ENCODE results near the gene UBE2D2. TPM values are rescaled to one million over a fixed set of nuclear protein-coding genes. Genes with fewer than 3 reads are reported as not detected.
"Not testable (repeated sequence)": the region's sequence is repeated elsewhere in the genome, so short reads cannot be mapped to it uniquely, and the experiment has no call there.

UBE2D2 gene
- total RNA-seq, 1 donor from 2014 or later = 97.0 TPM

DNA sequence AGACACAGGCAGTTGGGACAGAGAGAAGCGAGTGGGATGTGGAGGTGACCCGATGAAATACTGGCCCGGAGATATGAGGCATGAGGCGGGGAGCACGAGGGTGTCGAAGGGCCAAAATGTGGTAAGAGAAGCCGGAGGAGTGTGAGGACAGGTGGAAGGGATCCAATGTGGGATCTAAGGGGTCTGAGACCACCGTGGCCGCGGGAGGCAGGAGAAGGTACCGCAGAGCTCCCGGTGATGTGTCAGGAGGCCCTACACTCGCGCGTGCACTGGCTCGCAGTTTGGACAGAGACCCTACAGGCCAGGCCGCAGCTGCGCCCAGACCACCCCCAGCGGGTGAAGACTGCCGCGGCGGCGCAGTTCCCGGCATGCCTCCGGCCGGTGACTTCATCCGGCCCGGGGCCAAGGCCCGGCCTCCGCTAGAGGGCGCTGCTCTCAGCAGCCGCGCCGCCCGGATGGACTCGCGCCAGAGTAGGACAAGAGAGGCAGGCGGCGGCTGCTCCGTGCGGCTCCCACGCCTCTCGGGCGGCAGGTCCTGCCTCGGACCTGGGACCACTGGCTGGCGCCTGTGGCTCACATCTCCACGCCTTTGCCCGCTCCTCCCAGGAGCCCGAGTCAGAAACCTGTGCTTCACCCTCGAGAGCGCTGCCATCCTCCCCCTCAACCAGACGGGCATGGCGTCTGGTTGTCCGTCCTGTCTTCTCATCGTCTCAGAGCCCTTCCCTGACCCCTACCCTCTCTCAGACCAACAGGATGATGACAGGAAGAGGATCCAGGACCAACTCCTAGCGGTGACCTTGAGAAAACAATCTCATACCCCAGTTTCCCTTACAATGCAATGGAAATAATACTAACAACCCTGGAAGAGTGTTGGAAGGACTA lies 43.2 kb upstream of the UBE2D2 start:
- H3K27ac ChIP-seq = peak overlapping the region; percentile 91
- no peaks in the 10 kb centered on the region for H3K27me3 ChIP-seq (ENCODE audit: low read depth)
- H3K4me1 ChIP-seq = peaks cover 14% of the 10 kb centered on the region
- ATAC-seq (peak; percentile 95 to 97), DNase-seq (peak; percentile 95)
- TF ChIP-seq, protein P1, sequence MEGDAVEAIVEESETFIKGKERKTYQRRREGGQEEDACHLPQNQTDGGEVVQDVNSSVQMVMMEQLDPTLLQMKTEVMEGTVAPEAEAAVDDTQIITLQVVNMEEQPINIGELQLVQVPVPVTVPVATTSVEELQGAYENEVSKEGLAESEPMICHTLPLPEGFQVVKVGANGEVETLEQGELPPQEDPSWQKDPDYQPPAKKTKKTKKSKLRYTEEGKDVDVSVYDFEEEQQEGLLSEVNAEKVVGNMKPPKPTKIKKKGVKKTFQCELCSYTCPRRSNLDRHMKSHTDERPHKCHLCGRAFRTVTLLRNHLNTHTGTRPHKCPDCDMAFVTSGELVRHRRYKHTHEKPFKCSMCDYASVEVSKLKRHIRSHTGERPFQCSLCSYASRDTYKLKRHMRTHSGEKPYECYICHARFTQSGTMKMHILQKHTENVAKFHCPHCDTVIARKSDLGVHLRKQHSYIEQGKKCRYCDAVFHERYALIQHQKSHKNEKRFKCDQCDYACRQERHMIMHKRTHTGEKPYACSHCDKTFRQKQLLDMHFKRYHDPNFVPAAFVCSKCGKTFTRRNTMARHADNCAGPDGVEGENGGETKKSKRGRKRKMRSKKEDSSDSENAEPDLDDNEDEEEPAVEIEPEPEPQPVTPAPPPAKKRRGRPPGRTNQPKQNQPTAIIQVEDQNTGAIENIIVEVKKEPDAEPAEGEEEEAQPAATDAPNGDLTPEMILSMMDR (IDR thresholded peaks at IDR 0.05) = peak; percentile 99
- no peaks in the 10 kb centered on the region for H3K9me3 ChIP-seq
- peak overlapping the region; percentile 66 for H3K4me3 ChIP-seq
- intact Hi-C loops (cut with DNase I) = loop anchor here (10.0 kb wide), 1 partner anchor 93 kb away; no protein-coding TSS in a partner anchor
- H3K36me3 ChIP-seq = no peaks in the 10 kb centered on the region

DNA sequence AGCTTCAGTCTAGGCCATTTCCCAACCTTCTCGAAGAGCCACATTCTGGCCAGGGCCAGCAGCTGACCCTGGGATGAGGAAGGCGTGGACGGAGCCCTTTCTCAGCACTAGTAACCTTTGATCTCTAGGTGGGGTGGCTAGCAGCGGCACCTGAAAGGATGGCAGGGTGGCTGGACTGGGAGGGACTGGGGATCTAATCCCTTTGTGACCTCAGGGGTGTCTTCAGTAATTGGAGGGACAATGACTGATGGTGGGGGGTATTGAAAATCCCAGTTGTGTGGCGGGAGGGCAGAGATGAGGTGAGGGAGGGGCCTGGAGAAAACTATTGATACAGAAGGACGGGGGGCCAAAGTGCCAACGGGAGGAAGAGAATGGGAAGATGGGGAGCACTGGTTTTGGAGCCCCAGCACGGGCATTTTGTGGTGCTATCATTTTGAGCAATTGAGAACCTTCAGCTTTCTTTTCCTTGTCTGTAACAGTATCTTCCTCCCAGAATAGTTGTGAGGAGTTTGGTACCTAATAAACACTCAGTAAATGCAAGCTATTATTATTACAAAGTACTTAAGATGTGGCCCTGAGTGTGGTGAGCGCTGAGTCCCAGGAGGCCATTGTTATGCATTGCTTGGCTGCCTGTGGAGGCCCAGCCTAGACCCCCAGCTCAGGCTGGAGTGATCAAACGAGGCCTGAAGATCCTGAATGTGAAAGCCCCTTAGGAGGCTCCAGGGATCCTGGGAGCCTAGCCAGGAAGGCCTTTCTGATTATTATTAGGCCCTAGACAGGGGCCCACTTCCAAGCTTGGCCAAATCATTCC lies 37.3 kb upstream of the UBE2D2 start:
- ATAC-seq (peak in 1 of 2 donors; percentile 19), DNase-seq (no peak)
- no peaks in the 10 kb centered on the region for H3K9me3 ChIP-seq
- no peaks in the 10 kb centered on the region for H3K36me3 ChIP-seq
- TF ChIP-seq, protein P1 (IDR thresholded peaks at IDR 0.05) = no peak
- intact Hi-C loops (cut with DNase I) = no loop called here
- no peaks in the 10 kb centered on the region for H3K27me3 ChIP-seq (ENCODE audit: low read depth)
- H3K27ac ChIP-seq = no peak overlapping the region
- H3K4me1 ChIP-seq = no peaks in the 10 kb centered on the region
- no peak overlapping the region for H3K4me3 ChIP-seq

DNA sequence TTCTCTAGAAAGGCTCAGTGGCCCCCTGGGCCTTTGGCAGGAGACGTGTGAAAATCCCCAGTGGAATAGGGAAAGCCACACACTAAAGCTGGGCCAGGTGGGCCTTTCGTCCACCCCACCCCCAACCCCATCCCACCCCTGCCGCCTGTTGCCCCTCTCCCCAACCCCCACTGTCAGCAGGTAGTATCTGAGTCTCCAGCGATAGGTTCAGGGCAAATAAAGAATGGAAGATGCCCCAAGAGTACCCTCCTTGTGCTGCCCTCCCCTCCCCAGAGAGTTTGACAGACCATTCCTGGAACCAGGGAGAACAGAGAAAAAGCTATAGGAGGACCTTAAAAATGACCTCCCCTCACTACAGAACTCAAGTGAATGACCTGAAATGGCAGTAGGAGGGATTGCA lies 36.7 kb upstream of the UBE2D2 start:
- DNase-seq (no peak), ATAC-seq (no peak)
- H3K4me1 ChIP-seq = no peaks in the 10 kb centered on the region
- no peaks in the 10 kb centered on the region for H3K27me3 ChIP-seq (ENCODE audit: low read depth)
- no peak overlapping the region for H3K27ac ChIP-seq
- H3K9me3 ChIP-seq = no peaks in the 10 kb centered on the region
- H3K36me3 ChIP-seq = no peaks in the 10 kb centered on the region
- intact Hi-C loops (cut with DNase I) = no loop called here
- TF ChIP-seq, protein P1 (IDR thresholded peaks at IDR 0.05) = no peak
- H3K4me3 ChIP-seq = no peak overlapping the region

- DNase-seq = no peak
- Histone ChIP-seq H3K36me3 (no peaks in the 10 kb centered on the region), H3K9me3 (no peaks in the 10 kb centered on the region), H3K27ac (no peak overlapping the region), H3K4me3 (no peak overlapping the region), H3K4me1 (no peaks in the 10 kb centered on the region), H3K27me3 (ENCODE audit: low read depth) (no peaks in the 10 kb centered on the region)
- TF ChIP-seq, protein P1 (IDR thresholded peaks at IDR 0.05) = no peak
- ATAC-seq = no peak
- intact Hi-C loops (cut with DNase I) = no loop called here
These were observed 36.1 kb upstream of the UBE2D2 start for GRCh38 chr5:139524940-139525585.

GRCh38 chr5:139525586-139526308 lies 35.4 kb upstream of the UBE2D2 start:
- H3K27me3 ChIP-seq (ENCODE audit: low read depth); H3K9me3 ChIP-seq; DNase-seq; H3K4me3 ChIP-seq; ATAC-seq; H3K36me3 ChIP-seq; H3K27ac ChIP-seq; intact Hi-C loops (cut with DNase I); H3K4me1 ChIP-seq: not testable (repeated sequence)

GRCh38 chr5:139526309-139527089 lies 34.6 kb upstream of the UBE2D2 start:
- H3K4me1 ChIP-seq; H3K36me3 ChIP-seq; H3K27me3 ChIP-seq (ENCODE audit: low read depth); H3K9me3 ChIP-seq; H3K27ac ChIP-seq; DNase-seq; ATAC-seq; H3K4me3 ChIP-seq; intact Hi-C loops (cut with DNase I): not testable (repeated sequence)

DNA sequence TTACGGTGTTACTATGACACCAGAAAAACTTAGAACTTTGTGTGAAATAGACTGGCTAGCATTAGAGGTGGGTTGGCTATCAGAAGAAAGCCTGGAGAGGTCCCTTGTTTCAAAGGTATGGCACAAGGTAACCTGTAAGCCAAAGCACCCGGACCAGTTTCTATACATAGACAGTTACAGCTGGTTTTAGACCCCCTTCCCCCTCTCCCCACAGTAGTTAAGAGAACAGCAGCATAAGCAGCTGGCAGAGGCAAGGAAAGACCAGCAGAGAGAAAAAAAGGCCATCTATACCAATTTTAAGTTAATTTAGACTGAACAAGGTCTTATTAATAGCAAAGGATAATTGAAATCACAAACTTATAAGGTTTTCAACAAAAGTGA lies 34.1 kb upstream of the UBE2D2 start:
- H3K9me3 ChIP-seq; intact Hi-C loops (cut with DNase I): not testable (repeated sequence)

DNA sequence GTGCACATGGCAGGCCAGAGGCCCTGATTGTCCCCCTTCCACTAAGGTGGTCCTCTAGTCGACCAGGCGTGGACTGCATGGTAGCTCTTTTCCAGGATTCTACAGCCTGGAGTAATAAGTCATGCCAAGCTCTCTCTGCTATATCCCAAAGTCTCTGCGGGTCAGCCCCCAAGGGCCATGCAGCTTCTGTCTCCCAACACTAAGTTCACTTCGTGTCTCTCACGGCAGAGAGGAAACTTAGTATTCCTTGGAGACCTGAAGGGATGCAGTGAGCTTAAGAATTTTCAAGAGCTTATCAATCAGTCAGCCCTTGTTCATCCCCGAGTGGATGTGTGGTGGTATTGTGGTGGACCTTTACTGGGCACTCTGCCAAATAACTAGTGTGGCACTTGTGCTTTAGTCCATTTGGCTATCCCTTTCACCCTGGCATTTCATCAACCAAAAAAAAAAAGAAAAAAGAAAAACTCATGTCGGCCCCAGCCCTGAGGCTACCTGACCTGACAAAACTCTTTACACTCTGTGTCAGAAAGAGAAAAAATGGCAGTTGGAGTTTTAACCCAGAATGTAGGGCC lies 33.2 kb upstream of the UBE2D2 start:
- H3K4me3 ChIP-seq; ATAC-seq; H3K36me3 ChIP-seq; intact Hi-C loops (cut with DNase I); H3K27me3 ChIP-seq (ENCODE audit: low read depth); H3K4me1 ChIP-seq; DNase-seq; H3K9me3 ChIP-seq; H3K27ac ChIP-seq: not testable (repeated sequence)

More for the DNA sequence above, 34.1 kb upstream of the UBE2D2 start:
- DNase-seq; H3K4me3 ChIP-seq; H3K27me3 ChIP-seq (ENCODE audit: low read depth); ATAC-seq; H3K36me3 ChIP-seq; H3K4me1 ChIP-seq; H3K27ac ChIP-seq: not testable (repeated sequence)

Data from lower lobe of right lung (tissue), 2 donors.